ENCODE data around the gene ADGRB2.

DNA sequence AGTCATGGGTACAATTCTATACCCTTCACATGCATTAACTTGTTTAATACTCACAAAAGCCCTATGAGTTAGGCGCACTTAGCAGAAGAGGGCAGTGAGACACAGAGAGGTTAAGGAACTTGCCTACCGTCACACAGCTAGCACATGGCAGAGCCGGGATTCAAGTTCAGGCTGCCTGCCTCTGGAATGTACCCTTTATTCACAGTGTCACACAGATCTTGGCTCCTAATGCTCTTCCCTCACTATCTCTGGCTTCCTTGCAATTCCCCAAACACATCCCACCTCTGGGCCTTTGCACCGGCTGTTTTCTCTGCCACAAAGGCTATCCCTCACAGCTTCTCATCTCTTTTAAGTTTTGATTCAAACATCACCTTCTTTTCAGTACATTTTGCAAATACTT, 85.5 kb downstream of the ADGRB2 start:
- TF ChIP-seq, protein P1, sequence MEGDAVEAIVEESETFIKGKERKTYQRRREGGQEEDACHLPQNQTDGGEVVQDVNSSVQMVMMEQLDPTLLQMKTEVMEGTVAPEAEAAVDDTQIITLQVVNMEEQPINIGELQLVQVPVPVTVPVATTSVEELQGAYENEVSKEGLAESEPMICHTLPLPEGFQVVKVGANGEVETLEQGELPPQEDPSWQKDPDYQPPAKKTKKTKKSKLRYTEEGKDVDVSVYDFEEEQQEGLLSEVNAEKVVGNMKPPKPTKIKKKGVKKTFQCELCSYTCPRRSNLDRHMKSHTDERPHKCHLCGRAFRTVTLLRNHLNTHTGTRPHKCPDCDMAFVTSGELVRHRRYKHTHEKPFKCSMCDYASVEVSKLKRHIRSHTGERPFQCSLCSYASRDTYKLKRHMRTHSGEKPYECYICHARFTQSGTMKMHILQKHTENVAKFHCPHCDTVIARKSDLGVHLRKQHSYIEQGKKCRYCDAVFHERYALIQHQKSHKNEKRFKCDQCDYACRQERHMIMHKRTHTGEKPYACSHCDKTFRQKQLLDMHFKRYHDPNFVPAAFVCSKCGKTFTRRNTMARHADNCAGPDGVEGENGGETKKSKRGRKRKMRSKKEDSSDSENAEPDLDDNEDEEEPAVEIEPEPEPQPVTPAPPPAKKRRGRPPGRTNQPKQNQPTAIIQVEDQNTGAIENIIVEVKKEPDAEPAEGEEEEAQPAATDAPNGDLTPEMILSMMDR (conservative IDR thresholded peaks at IDR 0.05): no peak
- TF ChIP-seq EZH2 (IDR thresholded peaks at IDR 0.05; ENCODE audit: low read depth): no peak
